H9 (cell line): ENCODE measurements around the gene IFNL1. TPM values are rescaled to one million over a fixed set of nuclear protein-coding genes. Genes with fewer than 3 reads are reported as not detected.

Experiments
- DNase-seq: peaks from one replicate; pipeline ENCODE4 v3.0.0-alpha.2; 2017
- H2AFZ ChIP-seq: one replicate; pipeline ENCODE4 v1.6.1; 2013; ENCODE audit warnings: mild to moderate bottlenecking, low read length, control low read depth, moderate library complexity
- H2AK5ac ChIP-seq: 2 replicates; pipeline ENCODE4 v1.6.1; 2013; ENCODE audit warnings: low read length, control low read depth, mixed read lengths; ENCODE audit not compliant: insufficient read length
- H2BK120ac ChIP-seq: one replicate; pipeline ENCODE4 v1.6.1; 2013; ENCODE audit warnings: low read depth, mild to moderate bottlenecking, low read length, control low read depth, inconsistent platforms; ENCODE audit not compliant: poor library complexity, severe bottlenecking
- H2BK12ac ChIP-seq: 2 replicates; pipeline ENCODE4 v1.6.1; 2013; ENCODE audit warnings: low read length, control low read depth, mixed read lengths, low read depth; ENCODE audit not compliant: insufficient read length
- H2BK15ac ChIP-seq: 2 replicates; pipeline ENCODE4 v1.6.1; 2013; ENCODE audit warnings: low read depth, low read length, control low read depth
- H2BK20ac ChIP-seq: one replicate; pipeline ENCODE4 v1.6.1; 2013; ENCODE audit warnings: low read depth, mild to moderate bottlenecking, low read length, control low read depth, inconsistent platforms; ENCODE audit not compliant: poor library complexity, severe bottlenecking
- H2BK5ac ChIP-seq: 2 replicates; pipeline ENCODE4 v1.6.1; 2013; ENCODE audit warnings: low read length, control low read depth, mixed read lengths; ENCODE audit not compliant: insufficient read length
- H3K14ac ChIP-seq: 2 replicates; pipeline ENCODE4 v1.6.1; 2013; ENCODE audit warnings: low read length, control low read depth; ENCODE audit not compliant: insufficient read depth
- H3K18ac ChIP-seq: 2 replicates; pipeline ENCODE4 v1.6.1; 2013; ENCODE audit warnings: low read depth, mild to moderate bottlenecking, mixed read lengths, low read length, control low read depth; ENCODE audit not compliant: insufficient read length
- H3K23ac ChIP-seq: 2 replicates; pipeline ENCODE4 v1.6.1; 2013; ENCODE audit warnings: low read length, control low read depth, mixed read lengths, low read depth; ENCODE audit not compliant: insufficient read length
- H3K23me2 ChIP-seq: 2 replicates; pipeline ENCODE4 v1.6.1; 2013; ENCODE audit warnings: low read depth, mild to moderate bottlenecking, mixed read lengths, low read length, control low read depth; ENCODE audit not compliant: insufficient read length, poor library complexity, severe bottlenecking
- H3K27ac ChIP-seq: 2 replicates; pipeline ENCODE4 v1.5.1; 2013; ENCODE audit warnings: low read length, control low read depth, mixed read lengths, low read depth; ENCODE audit not compliant: insufficient read length
- H3K27me3 ChIP-seq: 2 replicates; pipeline ENCODE4 v1.6.1; 2013; ENCODE audit warnings: low read length, control low read depth, inconsistent platforms; ENCODE audit not compliant: insufficient read depth
- H3K4ac ChIP-seq: 2 replicates; pipeline ENCODE4 v1.6.1; 2013; ENCODE audit warnings: low read depth, mild to moderate bottlenecking, control low read depth, inconsistent platforms, low read length, moderate library complexity
- H3K4me1 ChIP-seq: 2 replicates; pipeline ENCODE4 v1.6.1; 2013; ENCODE audit warnings: low read length, control low read depth, inconsistent platforms; ENCODE audit not compliant: insufficient read depth
- H3K4me2 ChIP-seq: 2 replicates; pipeline ENCODE4 v1.6.1; 2013; ENCODE audit warnings: low read length, control low read depth, mixed read lengths; ENCODE audit not compliant: insufficient read length, insufficient read depth
- H3K56ac ChIP-seq: 2 replicates; pipeline ENCODE4 v1.6.1; 2013; ENCODE audit warnings: low read depth, mild to moderate bottlenecking, mixed read lengths, low read length, control low read depth; ENCODE audit not compliant: insufficient read length
- H3K79me1 ChIP-seq: 2 replicates; pipeline ENCODE4 v1.6.1; 2013; ENCODE audit warnings: low read depth, mild to moderate bottlenecking, moderate library complexity, low read length, control low read depth, inconsistent platforms; ENCODE audit not compliant: insufficient read depth, poor library complexity, severe bottlenecking
- H3K79me2 ChIP-seq: 2 replicates; pipeline ENCODE4 v1.6.1; 2013; ENCODE audit warnings: low read length, control low read depth, inconsistent platforms; ENCODE audit not compliant: insufficient read depth
- H3K9ac ChIP-seq: 2 replicates; pipeline ENCODE4 v1.6.1; 2013; ENCODE audit warnings: low read length, control low read depth, mixed read lengths; ENCODE audit not compliant: insufficient read length; ENCODE audit errors: extremely low read depth
- H3K9me3 ChIP-seq: one replicate; pipeline ENCODE4 v1.6.1; 2013; ENCODE audit warnings: low read depth, low read length, inconsistent platforms; ENCODE audit not compliant: control insufficient read depth
- H3T11ph ChIP-seq: one replicate; pipeline ENCODE4 v1.6.1; 2013; ENCODE audit warnings: mild to moderate bottlenecking, low read length, control low read depth, inconsistent platforms
- H4K20me1 ChIP-seq: one replicate; pipeline ENCODE4 v1.6.1; 2013; ENCODE audit not compliant: control insufficient read depth, insufficient read length, insufficient read depth
- H4K5ac ChIP-seq: 2 replicates; pipeline ENCODE4 v1.6.1; 2013; ENCODE audit warnings: low read depth, mild to moderate bottlenecking, mixed read lengths, low read length, control low read depth; ENCODE audit not compliant: insufficient read length
- H4K8ac ChIP-seq: replicated peaks from 2 replicates; pipeline ENCODE4 v1.6.1; 2013; ENCODE audit warnings: low read length, control low read depth, mixed read lengths, low read depth; ENCODE audit not compliant: insufficient read length
- H4K91ac ChIP-seq: 2 replicates; pipeline ENCODE4 v1.6.1; 2013; ENCODE audit warnings: low read depth, mild to moderate bottlenecking, moderate library complexity, mixed read lengths, low read length, control low read depth; ENCODE audit not compliant: insufficient read length
- H3K27ac Mint-ChIP-seq, 3 experiments: 2 replicates in 2 of 3; 3 replicates in 1 of 3; pipeline ENCODE4 v1.8.0; 2020 to 2021; ENCODE audit warnings: mixed read lengths in 3 of 3, mild to moderate bottlenecking in 1 of 3, moderate library complexity in 1 of 3
- H3K27me3 Mint-ChIP-seq: 2 replicates; pipeline ENCODE4 v1.8.0; 2021; ENCODE audit warnings: low read depth, mild to moderate bottlenecking, moderate library complexity, mixed read lengths
- H3K36me3 Mint-ChIP-seq, 3 experiments: 2 replicates in 2 of 3; 3 replicates in 1 of 3; pipeline ENCODE4 v1.8.0; 2020 to 2021; ENCODE audit warnings: low read depth in 3 of 3, mixed read lengths in 3 of 3; ENCODE audit not compliant: insufficient read depth in 1 of 3
- H3K4me1 Mint-ChIP-seq, 2 experiments: 2 replicates each; pipeline ENCODE4 v1.8.0; 2020; ENCODE audit warnings: mixed read lengths in 2 of 2
- H3K4me3 Mint-ChIP-seq, 2 experiments: 2 replicates in 1 of 2; 3 replicates in 1 of 2; pipeline ENCODE4 v1.8.0; 2020 to 2021; ENCODE audit warnings: mild to moderate bottlenecking in 2 of 2, mixed read lengths in 2 of 2, moderate library complexity in 1 of 2
- H3K9me3 Mint-ChIP-seq, 2 experiments: 2 replicates in 1 of 2; 3 replicates in 1 of 2; pipeline ENCODE4 v1.8.0; 2020; ENCODE audit warnings: mild to moderate bottlenecking in 2 of 2, mixed read lengths in 2 of 2, moderate library complexity in 1 of 2
- WGBS: extraction: QIAGEN DNeasy Blood & Tissue Kit; methylation state at CpG from one replicate; pipeline ENCODE4 v1.1.7; 2013; ENCODE audit warnings: missing lambda C conversion rate, low lambda C conversion rate, mixed read lengths; ENCODE audit not compliant: insufficient read length; ENCODE audit errors: extremely low coverage; 5-methylcytosine and 5-hydroxymethylcytosine counted together
- total RNA-seq: library from RNA; stranded (reverse); gene quantifications from 2 replicates; pipeline ENCODE4 v1.2.1, GENCODE V29; 2021
- TF ChIP-seq, protein P1 (sequence below): fragments of 200-600 bp; sonication (generic); conservative IDR thresholded peaks from 3 replicates; pipeline ENCODE4 v1.8.0; 2021; ENCODE audit warnings: antibody characterized with exemption, mild to moderate bottlenecking

Gene IFNL1
- total RNA-seq, 1 experiment from 2014 or later, result not detected

GRCh38 chr19:39341129-39341718 is 45.0 kb downstream of the IFNL1 start:
- no peak overlapping the region for H2BK120ac ChIP-seq
- H3K27ac ChIP-seq, result no peak overlapping the region
- peak overlapping the region; percentile 35 to 82 (median 79) for H3K27ac Mint-ChIP-seq
- peaks cover 2 to 19% (median 10%) of the 10 kb centered on the region in 3 experiments for H3K36me3 Mint-ChIP-seq
- no peaks in the 10 kb centered on the region for H3K27me3 ChIP-seq
- no peaks in the 10 kb centered on the region for H3K9me3 ChIP-seq
- H3K4ac ChIP-seq, result no peak overlapping the region
- no peak overlapping the region for H2BK15ac ChIP-seq
- no peak overlapping the region for H3K56ac ChIP-seq
- peak; percentile 58 for DNase-seq
- H3K23me2 ChIP-seq, result peaks cover 14% of the 10 kb centered on the region
- no peak overlapping the region for H4K5ac ChIP-seq
- H3K23ac ChIP-seq, result no peak overlapping the region
- peak overlapping the region; percentile 80 for H3K9ac ChIP-seq
- no peaks in the 10 kb centered on the region for H4K20me1 ChIP-seq
- peak overlapping the region; percentile 32 for H2AFZ ChIP-seq
- H4K8ac ChIP-seq, result no peak overlapping the region
- TF ChIP-seq, protein P1, sequence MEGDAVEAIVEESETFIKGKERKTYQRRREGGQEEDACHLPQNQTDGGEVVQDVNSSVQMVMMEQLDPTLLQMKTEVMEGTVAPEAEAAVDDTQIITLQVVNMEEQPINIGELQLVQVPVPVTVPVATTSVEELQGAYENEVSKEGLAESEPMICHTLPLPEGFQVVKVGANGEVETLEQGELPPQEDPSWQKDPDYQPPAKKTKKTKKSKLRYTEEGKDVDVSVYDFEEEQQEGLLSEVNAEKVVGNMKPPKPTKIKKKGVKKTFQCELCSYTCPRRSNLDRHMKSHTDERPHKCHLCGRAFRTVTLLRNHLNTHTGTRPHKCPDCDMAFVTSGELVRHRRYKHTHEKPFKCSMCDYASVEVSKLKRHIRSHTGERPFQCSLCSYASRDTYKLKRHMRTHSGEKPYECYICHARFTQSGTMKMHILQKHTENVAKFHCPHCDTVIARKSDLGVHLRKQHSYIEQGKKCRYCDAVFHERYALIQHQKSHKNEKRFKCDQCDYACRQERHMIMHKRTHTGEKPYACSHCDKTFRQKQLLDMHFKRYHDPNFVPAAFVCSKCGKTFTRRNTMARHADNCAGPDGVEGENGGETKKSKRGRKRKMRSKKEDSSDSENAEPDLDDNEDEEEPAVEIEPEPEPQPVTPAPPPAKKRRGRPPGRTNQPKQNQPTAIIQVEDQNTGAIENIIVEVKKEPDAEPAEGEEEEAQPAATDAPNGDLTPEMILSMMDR, result no peak
- H3K4me3 Mint-ChIP-seq, result peak overlapping the region; percentile 84 to 93
- H3K27me3 Mint-ChIP-seq, result peaks cover 21% of the 10 kb centered on the region
- no peak overlapping the region for H2BK20ac ChIP-seq
- peaks cover 9% of the 10 kb centered on the region for H3K79me1 ChIP-seq
- H2BK12ac ChIP-seq, result no peak overlapping the region
- no peak overlapping the region for H4K91ac ChIP-seq
- H2AK5ac ChIP-seq, result no peak overlapping the region
- peak overlapping the region; percentile 86 for H3K4me2 ChIP-seq
- no peaks in the 10 kb centered on the region; a peak in 1 of 5 replicates for H3K9me3 Mint-ChIP-seq
- no peak overlapping the region for H3K14ac ChIP-seq
- peaks cover 25 to 26% of the 10 kb centered on the region in 2 experiments for H3K4me1 Mint-ChIP-seq
- no peaks in the 10 kb centered on the region for H3K4me1 ChIP-seq
- no peak overlapping the region for H2BK5ac ChIP-seq
- no peak overlapping the region for H3T11ph ChIP-seq
- no CpG with 5 or more reads among the region's 17 CpGs for WGBS
- H3K18ac ChIP-seq, result no peak overlapping the region
- H3K79me2 ChIP-seq, result no peaks in the 10 kb centered on the region; the same call in 1 of the 2 replicates
